CD4-positive, alpha-beta T cell treated with Interleukin-10 for 1 hour (primary cell): ENCODE results near the gene TBX4.

ENCODE experiments used
- DNase-seq: peaks from one replicate; pipeline ENCODE4 v3.0.0-alpha.2; 2020

TBX4 gene

DNA sequence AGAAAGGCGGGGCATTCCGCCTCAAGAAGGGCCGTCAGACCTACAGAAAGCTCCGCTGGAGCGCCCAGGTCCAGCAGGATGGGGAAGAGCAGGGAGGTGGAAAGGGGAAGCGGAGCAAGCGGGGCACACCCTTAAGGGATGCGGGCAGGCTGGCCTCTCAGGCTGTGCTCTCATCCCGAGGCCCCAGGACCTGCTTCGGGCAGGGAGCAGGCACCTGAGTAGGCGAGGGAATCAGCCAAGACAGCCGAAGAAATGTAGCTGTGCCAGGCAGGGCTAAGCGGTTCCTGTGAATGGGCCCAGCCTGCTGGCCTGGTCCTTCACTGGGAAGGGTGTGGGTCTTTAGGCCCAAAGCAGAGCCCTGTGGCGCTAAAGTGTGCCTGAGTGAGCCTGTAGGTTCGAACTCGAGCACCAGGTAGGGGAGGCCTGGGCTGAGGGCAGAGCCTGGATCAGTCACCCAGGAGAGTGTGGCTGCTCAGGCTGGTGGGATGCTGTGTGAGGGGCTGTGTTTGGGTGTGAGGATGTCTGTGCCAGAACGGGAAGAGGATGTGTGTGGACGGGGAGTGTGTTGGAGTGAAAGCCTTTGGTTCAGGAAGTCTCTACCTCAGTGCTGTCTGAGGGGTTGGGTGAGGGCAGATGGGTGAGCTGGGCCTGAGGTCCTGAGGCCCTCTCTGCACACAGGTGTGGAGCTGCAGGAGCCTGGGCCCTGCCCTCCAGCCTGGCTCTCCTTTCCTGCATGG, 3.3 kb downstream of the TBX4 start:
- no peak for DNase-seq

- no peak for DNase-seq
Observed at GRCh38 chr17:61456061-61456681, 3.9 kb downstream of the TBX4 start.

DNA sequence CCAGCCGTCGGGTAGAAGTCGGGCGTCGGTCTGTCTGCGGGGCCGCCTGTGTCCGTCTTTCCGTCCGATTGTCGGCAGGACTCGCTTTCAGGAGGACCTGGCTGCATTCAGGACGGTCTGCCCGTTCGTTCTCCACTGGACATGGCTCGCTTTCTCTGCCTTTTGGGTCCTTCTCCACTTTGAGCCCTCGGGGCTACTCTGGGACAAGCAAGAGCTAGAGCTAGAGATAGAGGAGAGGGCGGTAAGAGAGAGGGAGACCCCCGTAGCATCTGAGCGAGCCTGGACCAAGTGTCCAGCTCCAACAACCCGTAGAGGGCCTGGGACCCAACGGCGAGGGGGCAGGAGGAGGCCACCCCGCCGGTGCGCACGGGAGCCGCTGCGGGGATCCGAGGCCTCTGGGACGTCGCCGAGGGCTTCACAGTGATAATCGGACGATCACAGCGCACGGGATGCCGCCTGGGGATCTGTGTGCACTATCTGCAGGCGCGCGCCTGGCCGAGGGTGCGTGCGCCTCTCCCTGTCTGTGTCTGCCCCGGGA, 4.5 kb downstream of the TBX4 start:
- DNase-seq, result no peak

GRCh38 chr17:61457226-61457983, 5.2 kb downstream of the TBX4 start:
- DNase-seq, result no peak

GRCh38 chr17:61458000-61458399, 5.8 kb downstream of the TBX4 start:
- DNase-seq, result no peak

- no peak for DNase-seq
Observed at GRCh38 chr17:61458421-61459141, 6.4 kb downstream of the TBX4 start.

DNA sequence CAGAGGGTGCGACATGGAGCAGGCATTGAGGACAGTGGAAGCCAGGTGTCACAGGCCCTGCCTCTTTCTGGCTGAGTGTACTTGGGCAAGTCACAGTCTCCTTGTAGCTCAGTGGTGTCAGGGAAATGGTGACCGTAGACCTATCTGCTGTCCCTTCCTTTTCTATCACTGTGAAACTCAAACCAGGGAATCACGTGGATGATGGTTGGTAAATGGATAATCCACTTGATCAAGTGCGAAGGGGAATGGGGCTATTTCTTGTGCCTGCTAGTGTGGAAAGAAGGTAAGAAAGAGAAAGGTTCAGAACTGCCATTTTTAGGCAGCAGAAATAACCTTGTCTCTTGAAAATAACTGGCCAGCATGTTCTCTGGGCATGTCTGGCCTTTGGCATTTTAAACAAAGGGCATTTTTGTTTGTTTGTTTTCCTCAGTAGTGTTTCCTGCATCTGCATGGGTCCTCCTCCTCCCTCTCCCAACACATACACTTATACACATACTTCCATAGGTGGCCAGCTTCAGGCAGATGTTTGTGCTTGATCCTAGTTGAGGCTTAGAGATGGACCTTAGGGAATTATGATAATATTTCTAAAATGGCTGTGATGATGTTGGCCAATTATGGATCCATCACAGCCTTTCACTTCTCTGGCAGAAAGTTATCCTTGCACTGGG, 7.1 kb downstream of the TBX4 start:
- DNase-seq, result no peak

GRCh38 chr17:61459939-61460718, 7.9 kb downstream of the TBX4 start:
- no peak for DNase-seq

- DNase-seq, result no peak
Observed at GRCh38 chr17:61460796-61461585, 8.8 kb downstream of the TBX4 start.

DNA sequence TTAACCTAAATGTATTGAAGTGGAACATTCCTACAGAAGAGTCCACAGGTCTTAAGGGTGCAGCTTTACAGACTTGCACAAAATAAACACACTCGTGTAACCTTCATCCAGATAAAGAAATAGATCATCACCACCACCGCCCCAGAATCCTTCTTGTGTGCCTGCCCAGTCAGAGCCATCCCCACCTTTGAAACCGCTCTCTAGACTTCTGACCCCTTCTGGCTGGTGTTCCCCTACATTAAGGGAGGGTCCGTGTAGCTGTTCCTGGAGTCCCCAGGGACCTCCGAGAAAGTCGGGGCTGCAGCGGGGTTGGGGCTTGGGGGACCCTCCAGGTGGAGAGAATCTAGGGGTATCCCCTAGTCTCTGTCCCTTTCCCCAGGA, 9.4 kb downstream of the TBX4 start:
- no peak for DNase-seq

GRCh38 chr17:61461967-61462718, 9.9 kb downstream of the TBX4 start:
- DNase-seq, result no peak

GRCh38 chr17:61462719-61463315, 10.6 kb downstream of the TBX4 start:
- DNase-seq, result no peak

GRCh38 chr17:61463316-61464129, 11.3 kb downstream of the TBX4 start:
- no peak for DNase-seq

- DNase-seq, result no peak
Observed at GRCh38 chr17:61464130-61464842, 12.1 kb downstream of the TBX4 start.

GRCh38 chr17:61464843-61465180, 12.6 kb downstream of the TBX4 start:
- DNase-seq, result no peak

GRCh38 chr17:61465550-61466237, 13.5 kb downstream of the TBX4 start:
- no peak for DNase-seq

DNA sequence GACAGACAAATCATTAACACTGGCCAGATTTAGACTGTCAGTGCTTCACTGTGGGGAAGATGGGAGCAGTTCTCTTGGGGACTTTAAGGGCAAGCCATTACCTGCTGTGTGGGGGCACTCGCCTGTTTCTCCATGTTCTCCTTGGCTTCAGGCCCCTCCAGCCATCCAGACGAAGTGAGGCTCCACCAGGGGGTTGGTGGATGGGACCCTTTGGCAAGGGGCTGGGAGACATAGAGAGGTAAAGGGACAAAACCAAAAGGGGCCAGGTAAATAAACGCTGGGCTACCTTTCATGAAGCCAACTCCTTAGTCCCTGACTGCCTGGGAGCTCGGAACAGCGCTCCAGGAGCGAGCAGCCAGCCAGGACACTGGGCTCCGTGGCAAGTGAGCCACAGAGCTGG, 14.0 kb downstream of the TBX4 start:
- DNase-seq, result no peak
